HG03103 (cell line): Measurements from ENCODE around the gene CACNA1B.
"Not testable (repeated sequence)": the region's sequence is repeated elsewhere in the genome, so short reads cannot be mapped to it uniquely, and the experiment has no call there.

Experiments used
- ATAC-seq: cut with Tn5 transposase; IDR thresholded peaks from one replicate; pipeline ENCODE4 v1.9.1; 2021; ENCODE audit warnings: low read depth; ENCODE audit not compliant: unreplicated experiment

CACNA1B gene

DNA sequence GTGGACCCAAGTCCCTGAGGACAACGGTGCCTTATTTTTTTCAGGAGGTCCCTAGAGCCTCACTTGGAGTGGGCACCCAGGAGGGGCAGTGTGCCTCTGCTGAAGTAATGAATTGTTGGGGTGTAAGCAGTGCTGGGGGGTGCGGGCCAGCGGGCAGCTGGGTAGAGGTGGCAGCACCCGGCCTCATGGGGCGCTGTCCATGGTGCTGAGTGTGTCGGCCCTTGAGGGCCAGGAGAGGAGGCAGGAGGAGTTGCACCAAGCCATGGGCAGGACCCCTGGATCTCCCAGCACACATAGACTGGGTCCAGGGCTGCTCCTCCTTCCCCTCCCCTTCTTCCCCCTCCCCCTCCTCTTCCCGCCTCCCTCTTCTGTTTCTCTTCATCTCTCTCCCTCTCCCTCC lies 7.0 kb downstream of the CACNA1B start:
- not testable (repeated sequence) for ATAC-seq

DNA sequence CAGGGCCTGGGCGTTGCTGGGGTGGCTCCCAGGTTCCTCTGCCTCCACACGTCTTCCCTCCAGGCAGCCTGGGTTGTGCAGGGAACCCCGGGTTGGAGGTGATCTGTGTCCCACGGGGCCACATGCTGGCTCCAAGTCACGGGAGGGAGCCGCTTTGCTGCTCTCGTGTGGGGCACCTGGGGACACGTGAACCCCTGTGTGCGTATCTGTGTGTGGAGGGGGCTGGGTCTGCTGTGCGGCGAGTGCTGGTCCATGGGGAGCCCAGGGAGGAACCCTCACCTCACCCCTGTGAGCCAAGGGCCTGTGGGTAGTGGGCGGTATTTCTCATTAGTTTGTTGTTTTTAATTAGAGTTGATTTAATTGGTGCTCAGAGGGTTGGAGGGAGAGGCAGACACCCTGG lies 7.5 kb downstream of the CACNA1B start:
- not testable (repeated sequence) for ATAC-seq

DNA sequence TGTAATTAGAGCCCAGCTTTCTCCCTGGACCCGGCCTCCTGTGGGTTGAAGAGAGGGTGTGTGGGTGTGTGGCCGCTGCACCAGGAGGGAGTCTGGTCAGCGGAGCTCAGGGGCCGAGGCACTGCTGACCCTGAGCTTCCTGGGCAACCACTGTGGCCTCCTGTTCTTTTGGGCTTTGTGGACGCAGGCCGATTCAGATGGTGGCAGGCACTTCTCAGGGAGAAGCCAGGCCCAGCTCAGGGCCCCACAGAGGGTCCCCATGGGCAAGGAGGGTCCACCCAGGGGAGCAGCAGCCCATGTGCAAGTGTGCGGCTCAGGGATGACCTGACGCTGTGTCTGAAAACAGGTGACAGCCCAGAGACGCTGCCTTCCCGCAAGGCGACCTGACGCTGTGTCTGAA lies 11.0 kb downstream of the CACNA1B start:
- not testable (repeated sequence) for ATAC-seq

DNA sequence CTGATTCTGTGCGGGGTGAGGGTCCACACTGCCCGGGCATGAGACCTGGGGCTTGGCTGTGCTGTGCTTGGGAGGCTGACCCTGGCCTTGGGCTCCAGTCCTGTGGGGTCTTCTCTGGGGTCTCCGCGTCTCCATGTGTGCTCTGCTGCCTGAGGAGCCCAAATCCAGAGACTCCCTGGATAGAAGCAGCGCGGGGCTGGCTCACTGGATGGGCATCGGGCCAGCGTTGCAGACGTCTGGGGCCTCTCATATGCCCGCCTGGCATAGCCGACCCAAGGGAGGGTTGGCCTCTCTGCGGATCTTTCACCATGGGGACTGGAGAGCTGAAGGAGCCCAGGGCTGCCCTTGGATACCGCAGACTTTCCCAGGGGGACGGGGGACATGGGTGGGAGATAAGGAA lies 12.4 kb downstream of the CACNA1B start:
- ATAC-seq = not testable (repeated sequence)

DNA sequence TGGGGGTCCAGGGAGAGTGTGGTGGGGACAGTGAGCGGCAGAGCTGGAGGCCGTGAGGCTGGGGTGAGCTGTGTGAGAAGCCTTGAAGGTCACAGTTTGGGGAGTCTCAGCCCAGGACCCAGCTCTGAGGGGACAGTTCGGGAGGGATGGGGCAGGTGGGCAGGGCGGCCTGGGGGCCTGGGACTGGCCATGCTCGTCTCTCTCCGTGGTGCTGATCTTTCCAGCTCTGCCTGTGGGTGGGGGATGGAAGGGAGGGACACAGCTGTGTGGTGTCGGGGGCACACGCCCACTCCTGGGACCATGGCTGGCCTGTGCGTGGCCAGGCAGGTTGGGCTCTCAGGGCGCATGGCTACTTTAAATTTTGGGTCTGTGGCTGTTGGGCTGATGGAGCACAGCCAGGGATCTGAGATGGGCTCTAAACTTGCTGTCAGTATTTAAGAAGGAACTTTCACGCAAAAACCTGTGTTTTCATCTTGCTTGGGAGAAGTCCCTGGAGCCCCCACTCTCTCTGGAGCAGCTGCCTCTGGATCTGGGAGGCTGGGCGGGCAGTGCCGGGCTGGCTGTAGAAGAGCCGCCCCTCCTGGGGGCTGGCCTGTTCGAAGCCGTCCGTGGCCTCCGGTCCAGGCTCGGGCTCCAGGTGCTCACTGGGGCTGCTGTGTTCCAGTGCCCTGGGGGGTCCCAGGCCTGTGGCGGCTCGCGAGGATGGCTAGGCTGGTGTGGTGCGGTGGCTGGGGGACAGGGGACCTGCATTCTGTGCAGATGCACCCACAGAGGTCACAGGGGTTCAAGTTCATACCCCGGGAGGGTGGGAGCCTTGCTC lies 13.4 kb downstream of the CACNA1B start:
- ATAC-seq = not testable (repeated sequence)

DNA sequence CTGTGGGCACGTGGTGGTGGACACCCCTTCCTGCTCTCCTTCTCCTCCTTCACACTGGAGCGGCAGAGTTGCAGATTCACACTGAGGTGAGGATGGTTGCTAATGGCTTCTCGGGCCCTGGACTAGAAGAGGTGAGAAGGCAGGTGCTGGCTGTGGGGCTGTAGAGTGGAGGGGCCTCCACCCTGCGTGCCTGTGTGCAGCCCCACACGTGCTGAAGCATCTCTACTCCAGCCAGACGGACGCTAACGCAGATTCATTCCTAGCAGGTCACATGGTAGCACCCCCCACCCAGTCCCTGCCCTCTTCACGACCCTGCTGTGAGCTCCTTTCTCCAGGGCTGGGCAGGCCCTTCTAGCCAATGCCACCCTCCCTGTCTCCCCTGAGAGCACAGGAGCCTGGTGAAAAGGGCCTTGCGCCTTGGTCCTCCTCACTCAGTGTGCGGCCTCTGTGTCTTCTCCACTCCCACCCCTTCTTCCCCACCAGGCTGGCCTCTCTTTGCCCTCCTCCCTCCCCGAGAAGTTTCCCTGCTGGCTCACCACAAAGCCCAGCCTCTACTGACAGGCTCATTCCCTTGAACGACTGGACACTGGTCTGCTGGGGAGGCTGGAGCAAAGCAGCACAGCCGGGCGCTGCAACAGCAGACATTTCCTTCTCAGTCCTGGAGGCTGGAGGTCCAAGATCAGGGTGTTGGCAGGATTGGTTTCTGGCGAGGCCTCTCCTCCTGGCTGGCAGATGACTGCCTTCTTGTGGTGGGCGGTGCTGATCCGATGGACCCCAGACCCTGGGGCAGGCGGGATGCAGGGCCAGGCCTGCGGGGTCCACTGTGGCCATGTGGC lies 14.2 kb downstream of the CACNA1B start:
- no peak for ATAC-seq

DNA sequence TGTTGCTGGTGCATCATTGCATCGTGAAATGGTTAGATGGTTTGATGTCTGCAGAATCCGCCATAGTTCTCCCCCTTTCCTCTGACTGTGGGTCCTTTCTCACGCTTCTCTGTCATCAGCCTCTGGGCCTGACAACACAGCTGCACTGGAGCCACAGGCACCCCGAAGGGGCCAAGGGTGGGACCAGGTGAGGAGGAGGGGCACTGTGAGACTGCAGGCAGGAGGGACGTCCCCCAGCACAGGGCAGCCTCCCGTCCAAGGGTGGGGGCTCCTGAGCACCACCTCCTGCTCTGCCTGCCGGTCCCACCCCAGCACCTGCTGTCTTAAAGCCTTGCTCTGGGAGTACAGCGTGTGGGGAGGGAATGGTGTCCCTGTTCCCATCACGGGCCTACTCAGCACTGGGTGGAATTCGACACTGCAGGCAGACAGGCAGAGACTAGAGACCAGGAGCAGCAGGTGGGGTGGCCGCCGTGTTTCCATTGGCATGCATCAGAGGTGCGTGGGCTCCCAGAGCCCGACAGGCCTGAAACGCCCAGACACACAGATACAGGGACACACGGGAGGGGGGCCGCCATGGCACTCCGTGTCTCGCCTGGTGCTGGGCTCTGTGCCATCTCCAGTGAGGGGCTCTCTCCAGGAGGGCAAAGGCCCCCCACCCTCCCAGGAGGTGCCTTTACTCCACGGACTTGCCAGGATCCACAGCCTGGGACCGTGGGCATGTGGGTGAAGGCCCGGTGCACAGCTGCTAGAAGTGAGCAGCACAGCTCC lies 15.0 kb downstream of the CACNA1B start:
- no peak for ATAC-seq

DNA sequence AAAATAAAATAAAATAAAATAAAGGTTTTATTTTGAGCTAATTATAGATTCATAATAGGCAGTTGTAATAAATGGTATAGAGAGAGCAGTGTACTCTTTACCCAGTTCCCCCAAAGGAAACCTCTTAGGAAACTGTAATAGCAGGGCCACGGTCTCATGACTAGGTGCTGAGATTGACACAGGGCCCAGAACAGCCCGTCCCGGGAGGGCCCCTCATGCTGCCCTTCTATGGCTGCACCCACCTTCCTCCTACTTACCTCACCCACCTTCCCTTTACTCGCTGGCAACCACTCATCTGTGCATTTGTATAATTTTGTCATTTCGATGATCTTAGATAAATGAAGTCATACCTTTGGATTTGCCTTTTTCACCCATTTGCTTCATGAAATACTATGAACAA lies 16.1 kb downstream of the CACNA1B start:
- ATAC-seq = no peak

DNA sequence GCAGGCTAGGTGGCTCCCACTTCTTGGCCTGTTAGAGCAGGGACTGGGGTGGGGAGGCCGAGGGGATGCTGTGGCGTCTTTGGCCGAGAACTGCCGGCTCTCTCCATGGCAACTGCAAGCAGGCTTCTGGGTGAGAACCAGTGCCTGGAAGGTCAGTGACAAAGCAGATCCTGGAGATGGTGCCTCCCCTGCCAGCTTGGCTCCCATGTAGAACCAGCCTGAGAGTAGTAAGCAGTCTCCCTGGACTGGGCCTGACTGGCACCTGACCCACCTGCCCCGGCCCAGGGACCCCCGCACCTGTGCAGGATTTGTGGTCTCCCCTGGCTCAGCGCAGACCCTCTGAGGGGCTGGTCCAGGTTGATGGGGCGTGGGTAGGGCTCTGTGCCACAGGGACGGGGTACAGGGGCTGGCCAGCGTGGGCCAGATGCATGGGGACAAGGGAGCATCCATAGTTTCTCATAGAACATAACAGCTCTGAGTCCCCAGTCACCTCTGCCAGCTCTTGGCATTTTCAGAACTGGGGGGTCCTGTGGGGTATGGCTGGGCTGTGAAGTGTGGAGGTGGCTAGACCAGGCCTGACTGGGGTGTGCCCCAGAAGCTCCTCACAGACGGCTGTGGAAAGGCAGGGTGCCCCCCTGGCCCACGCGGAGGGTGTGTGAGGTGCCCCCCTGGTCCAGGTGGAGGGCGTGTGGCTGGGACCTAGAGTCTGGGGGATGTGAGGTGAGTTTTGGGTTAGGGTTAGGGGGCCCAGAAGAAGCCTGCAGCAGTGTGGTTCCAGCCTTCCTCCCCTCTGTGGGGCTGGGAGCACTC lies 22.2 kb downstream of the CACNA1B start:
- no peak for ATAC-seq

DNA sequence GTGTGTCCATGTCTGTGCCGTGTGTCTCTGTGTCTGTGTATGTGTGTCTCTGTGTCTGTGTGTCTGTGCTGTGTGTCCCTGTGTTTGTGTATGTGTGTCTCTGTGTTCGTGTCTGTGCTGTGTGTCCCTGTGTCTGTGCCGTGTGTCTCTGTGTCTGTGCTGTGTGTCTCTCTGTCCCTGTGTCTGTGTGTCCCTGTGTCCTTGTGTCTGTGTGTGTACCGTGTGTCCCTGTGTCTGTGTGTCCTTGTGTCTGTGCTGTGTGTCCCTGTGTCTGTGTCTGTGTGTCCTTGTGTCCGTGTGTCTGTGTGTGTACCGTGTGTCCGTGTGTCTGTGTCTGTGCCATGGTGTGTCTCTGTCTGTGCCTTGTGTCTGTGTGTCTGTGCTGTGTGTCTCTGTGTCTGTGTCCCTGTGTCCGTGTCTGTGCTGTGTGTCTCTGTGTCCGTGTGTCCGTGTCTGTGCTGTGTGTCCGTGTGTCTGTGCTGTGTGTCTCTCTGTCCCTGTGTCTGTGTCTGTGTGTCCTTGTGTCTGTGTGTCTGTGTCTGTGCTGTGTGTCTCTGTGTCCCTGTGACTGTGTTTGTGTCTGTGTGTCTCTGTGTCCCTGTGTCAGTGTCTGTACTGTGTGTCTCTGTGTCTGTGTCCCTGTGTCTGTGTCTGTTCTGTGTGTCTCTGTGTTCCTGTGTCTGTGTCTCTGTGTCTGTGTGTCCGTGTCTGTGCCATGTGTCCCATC lies 23.2 kb downstream of the CACNA1B start:
- no peak for ATAC-seq

DNA sequence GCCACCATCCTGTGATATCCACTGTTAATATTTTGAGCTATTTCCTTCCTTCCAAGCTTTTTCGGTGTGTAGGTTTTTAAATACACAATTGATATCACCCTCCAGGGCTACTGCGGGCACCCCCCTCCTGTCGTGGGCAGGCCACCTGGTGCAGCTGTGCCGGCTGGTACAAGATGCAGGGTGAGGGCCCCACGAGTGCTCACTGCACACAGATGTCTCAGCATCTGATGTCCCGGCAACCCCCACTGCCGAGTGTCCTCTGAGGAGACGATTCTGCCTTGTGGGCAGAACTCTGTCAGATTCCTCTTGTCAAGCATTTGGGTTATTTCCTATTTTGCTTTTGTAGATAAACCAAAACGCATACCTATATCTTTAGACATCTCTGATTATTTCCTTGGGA lies 25.1 kb downstream of the CACNA1B start:
- no peak for ATAC-seq

DNA sequence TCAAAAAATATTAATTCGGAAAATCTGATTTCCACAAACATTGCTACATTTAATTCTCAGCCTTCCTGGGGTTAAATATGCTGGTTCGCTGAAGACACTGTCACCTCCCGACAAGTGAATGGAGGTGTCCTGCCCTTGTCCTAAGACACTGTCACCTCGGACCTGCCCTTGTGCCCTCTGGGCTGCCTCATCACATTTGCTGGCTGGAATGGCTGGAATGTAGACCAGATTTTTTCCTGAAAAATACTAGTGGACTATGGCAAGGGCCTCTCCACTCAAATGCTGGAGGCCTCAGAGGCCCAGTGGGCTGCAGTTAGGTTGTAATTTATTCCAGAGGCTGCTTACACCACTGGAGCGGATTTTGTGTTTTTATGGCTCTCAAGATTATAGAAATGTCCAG lies 28.2 kb downstream of the CACNA1B start:
- ATAC-seq = no peak

DNA sequence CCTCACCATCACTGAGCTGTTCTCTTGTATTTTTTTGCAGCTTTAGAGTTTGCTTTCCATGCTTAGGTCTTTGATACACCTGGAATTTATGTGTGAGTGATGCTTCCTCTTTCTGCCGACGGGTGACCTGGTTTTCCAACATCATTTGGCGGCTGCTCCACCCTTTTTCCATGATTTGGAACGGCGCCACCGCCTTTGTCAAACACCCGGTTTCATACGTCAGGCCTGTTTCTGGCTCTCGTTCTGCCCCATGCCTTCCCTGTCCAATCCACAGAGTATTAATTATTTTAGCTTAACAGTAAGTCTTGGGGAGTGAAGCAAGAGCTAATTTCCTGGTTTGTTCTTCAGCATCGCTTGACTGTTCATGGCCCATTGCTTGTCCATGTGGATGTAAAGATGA lies 30.2 kb downstream of the CACNA1B start:
- no peak for ATAC-seq

DNA sequence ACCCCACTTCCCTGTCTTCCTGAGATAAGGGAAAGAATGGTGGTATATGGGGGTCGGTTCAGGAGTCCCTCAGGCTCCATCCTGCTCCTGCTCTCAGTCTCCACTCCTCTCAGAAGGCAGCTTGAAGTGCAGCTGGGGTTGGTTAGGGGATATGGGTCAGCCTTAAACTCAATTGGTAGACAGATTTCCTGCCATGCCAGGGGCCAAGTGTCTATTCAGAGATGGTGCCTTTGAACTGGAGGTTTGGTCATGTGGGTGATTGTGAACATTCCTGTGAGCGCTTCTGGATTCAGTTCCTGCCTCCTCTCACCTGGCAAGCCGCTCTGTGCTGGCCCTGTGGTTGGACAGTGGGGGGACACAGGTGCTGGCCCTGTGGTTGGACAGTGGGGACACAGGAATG lies 35.1 kb downstream of the CACNA1B start:
- no peak for ATAC-seq

DNA sequence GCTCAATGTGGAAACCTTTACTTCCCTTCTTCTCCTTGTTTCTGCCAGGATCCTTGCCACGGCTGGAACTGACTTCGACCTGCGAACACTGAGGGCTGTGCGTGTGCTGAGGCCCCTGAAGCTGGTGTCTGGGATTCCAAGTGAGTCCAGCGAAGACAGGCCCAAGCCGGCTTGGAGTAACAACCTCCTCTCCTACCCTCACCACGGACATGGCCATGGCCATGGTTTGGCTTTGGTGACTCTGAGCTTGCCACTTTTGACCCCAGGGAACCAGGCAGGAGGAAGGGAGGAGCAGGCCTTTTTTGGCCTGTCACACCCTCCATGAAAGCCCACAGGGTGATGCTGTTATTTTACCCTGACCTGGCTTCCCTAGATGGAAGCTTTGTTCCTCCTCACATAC lies 35.5 kb downstream of the CACNA1B start:
- no peak for ATAC-seq

DNA sequence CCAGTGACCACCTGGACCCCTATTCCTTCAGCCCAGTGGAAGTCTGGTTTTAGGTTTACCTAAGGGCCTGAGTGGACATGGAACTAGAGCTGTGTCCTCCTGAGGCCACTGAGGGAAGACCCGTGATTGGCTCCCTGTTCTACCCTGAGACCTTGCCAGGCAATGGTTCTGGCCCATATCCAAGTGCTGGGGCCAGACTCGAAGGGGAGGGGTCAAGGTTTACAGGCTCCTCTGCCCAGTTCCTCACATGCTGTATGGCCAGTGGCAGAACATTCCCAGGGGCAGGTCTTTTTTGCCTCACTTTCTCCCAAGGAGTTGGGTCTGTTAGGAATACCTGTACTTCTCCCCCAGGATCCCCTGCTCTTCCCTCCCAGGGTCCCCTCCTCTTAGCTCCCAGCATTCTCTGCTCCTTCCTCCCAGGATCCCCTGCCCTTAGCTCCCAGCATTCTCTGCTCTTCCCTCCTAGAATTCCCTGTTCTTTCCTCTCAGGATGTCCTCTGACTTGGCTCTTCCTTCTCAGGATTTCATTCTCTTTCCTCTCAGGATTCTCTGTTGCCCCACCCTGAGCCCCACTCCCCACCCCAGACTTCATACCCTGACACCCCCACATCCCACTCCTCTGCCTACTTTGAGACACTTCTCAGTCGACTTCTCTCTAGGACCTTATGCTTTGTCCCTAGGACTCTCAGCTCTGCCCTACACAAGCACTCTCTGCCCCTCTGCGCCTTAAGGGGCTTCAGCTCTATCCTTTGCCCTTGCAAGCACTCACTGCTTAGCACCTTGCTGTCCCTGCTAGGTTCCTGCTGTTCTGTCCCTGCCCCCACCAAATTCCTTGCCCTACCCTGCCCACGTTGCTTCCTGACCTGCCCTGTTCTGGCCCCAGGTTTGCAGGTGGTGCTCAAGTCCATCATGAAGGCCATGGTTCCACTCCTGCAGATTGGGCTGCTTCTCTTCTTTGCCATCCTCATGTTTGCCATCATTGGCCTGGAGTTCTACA lies 36.5 kb downstream of the CACNA1B start:
- ATAC-seq = no peak

DNA sequence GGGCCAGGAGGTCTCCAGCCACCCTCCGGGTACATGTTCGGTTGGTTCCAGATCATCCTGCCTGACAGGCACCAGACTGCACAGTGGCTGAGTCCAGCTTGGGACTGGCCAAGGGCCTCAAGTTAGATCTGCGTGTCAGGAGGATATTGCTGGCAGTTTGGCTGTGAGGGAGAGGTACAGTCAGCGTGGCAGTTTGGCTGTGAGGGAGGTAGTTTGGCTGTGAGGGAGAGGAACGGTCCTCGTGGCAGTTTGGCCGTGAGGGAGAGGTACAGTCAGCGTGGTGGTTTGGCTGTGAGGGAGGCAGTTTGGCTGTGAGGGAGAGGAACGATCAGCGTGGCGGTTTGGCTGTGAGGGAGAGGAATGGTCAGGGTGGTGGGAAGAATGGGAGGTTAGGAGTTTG lies 39.0 kb downstream of the CACNA1B start:
- ATAC-seq = no peak

DNA sequence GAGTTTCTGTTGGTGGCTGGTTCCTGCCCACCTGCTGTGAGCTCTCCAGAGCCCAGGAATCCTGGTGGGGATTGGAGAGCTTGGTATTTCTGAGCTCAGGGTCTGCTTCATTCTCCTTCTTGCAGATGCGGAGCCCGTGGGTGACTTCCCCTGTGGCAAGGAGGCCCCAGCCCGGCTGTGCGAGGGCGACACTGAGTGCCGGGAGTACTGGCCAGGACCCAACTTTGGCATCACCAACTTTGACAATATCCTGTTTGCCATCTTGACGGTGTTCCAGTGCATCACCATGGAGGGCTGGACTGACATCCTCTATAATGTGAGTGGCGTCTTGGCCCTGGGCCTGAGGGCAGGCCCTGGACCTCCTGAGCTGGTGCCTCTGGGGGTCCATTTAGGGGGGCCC lies 39.5 kb downstream of the CACNA1B start:
- ATAC-seq = no peak
